Caco-2 (cell line): ENCODE results near the gene ZNF333. TPM values are rescaled to one million over a fixed set of nuclear protein-coding genes. Genes with fewer than 3 reads are reported as not detected.
"Not testable (repeated sequence)": the region's sequence is repeated elsewhere in the genome, so short reads cannot be mapped to it uniquely, and the experiment has no call there.

Experiments used
- BruUV-seq: library from RNA; stranded (reverse); fragments of 400-500 nt; replicated peaks from 2 replicates; lab custom pipeline; 2021; lab: Mats Ljungman, UMichigan
- CTCF ChIA-PET: fragments of 300-600 bp; sonication (Branson Sonifier 250); formaldehyde crosslinking; loops from one replicate; lab custom pipeline; 2022; ENCODE audit warnings: antibody characterized with exemption; lab: Charles Lee
- POLR2A ChIA-PET: fragments of 300-600 bp; sonication (Branson Sonifier 250); formaldehyde crosslinking; loops from one replicate; lab custom pipeline; 2022; ENCODE audit warnings: antibody characterized with exemption; lab: Charles Lee
- DNase-seq, 2 experiments: peaks; one replicate each; pipeline versions ENCODE4 v3.0.0 to v3.0.0-alpha.2; 2020 to 2022
- H3K27me3 ChIP-seq: replicated peaks from 2 replicates; pipeline ENCODE4 v1.6.0; 2011; ENCODE audit warnings: low read length; ENCODE audit not compliant: control insufficient read depth, insufficient read depth
- H3K36me3 ChIP-seq: 2 replicates; pipeline ENCODE4 v1.5.1; 2011; ENCODE audit warnings: low read length; ENCODE audit not compliant: control insufficient read depth, insufficient read depth
- H3K4me1 ChIP-seq: fragments of 250-450 bp; sonication (Bioruptor Pico); 2 replicates; pipeline ENCODE4 v1.5.1; 2020; ENCODE audit warnings: mild to moderate bottlenecking
- H3K4me3 ChIP-seq: 2 replicates; pipeline ENCODE4 v1.5.1; 2011; ENCODE audit warnings: low read depth, mild to moderate bottlenecking, control low read depth, low read length
- H3K9me3 ChIP-seq: fragments of 250-450 bp; sonication (Bioruptor Pico); 2 replicates; pipeline ENCODE4 v1.5.1; 2020; ENCODE audit warnings: mild to moderate bottlenecking, moderate library complexity
- H3K27ac Mint-ChIP-seq: one replicate; pipeline ENCODE4 v1.8.0; 2022; ENCODE audit warnings: mixed read lengths; ENCODE audit not compliant: unreplicated experiment
- H3K27me3 Mint-ChIP-seq: one replicate; pipeline ENCODE4 v1.8.0; 2022; ENCODE audit warnings: mixed read lengths; ENCODE audit not compliant: insufficient read depth, unreplicated experiment
- H3K36me3 Mint-ChIP-seq: one replicate; pipeline ENCODE4 v1.8.0; 2022; ENCODE audit warnings: mild to moderate bottlenecking, mixed read lengths; ENCODE audit not compliant: insufficient read depth, unreplicated experiment
- H3K4me1 Mint-ChIP-seq: one replicate; pipeline ENCODE4 v1.8.0; 2022; ENCODE audit warnings: low read depth, mixed read lengths; ENCODE audit not compliant: unreplicated experiment
- H3K4me3 Mint-ChIP-seq: one replicate; pipeline ENCODE4 v1.8.0; 2022; ENCODE audit warnings: mild to moderate bottlenecking, moderate library complexity, mixed read lengths; ENCODE audit not compliant: unreplicated experiment
- H3K9me3 Mint-ChIP-seq: one replicate; pipeline ENCODE4 v1.8.0; 2022; ENCODE audit warnings: mixed read lengths; ENCODE audit not compliant: unreplicated experiment
- intact Hi-C: fragments of 100-400 bp; cut with micrococcal nuclease; formaldehyde crosslinking; loops from one replicate; pipeline ENCODE4 v1.10.0; 2022; ENCODE audit not compliant: unreplicated experiment
- total RNA-seq: library from RNA; stranded (reverse); gene quantifications from 2 replicates; pipeline ENCODE4 v1.2.3, GENCODE V29; 2022
- TF ChIP-seq, protein P1 (sequence below), 2 experiments: fragments of 200-600 bp in 1 of 2; IDR thresholded peaks; 1 replicate in 1 of 2; 2 replicates in 1 of 2; pipeline versions ENCODE4 v1.5.1 to v1.8.0; 2011 to 2022; ENCODE audit warnings: antibody characterized with exemption in 1 of 2, control low read depth in 1 of 2, inconsistent platforms in 1 of 2, low read depth in 1 of 2, low read length in 1 of 2, mild to moderate bottlenecking in 1 of 2, moderate library complexity in 1 of 2; ENCODE audit not compliant: insufficient read depth in 1 of 2, severe bottlenecking in 1 of 2, unreplicated experiment in 1 of 2

The ZNF333 gene
- total RNA-seq, 1 experiment from 2014 or later = 5.3 TPM

DNA sequence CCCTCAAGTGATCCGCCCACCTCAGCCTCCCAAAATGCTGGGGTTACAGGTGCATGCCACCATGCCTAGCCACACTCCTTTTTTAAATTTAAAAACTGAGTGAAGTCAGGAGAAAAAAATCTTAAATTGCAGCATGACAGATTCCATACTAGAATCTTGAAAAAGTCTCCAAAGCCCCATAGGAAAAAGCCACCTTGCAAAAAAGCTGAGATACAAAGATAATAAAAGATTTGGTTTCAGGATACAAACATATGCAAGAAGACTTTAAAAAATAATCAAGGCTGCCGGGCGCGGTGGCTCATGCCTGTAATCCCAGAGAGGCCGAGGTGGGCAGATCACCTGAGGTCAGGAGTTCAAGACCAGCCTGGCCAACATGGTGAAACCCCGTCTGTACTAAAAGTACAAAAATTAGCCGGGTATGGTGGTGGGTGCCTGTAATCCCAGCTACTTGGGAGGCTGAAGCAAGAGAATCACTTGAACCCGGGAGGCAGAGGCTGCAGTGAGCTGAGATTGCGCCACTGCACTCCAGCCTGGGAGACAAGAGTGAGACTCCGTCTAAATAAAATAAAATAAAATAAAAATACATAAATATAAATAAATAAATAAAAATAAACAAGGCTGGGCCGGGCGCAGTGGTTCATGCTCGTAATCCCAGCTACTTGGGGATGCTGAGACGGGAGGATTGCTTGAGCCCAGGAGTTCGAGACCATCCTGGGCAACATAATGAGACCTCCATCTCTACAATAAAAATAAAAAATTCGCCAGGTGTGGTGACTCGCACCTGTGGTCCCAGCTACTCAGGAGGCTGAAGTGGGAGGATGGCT lies 92.1 kb downstream of the ZNF333 start:
- not testable (repeated sequence) for BruUV-seq, H3K27ac Mint-ChIP-seq

DNA sequence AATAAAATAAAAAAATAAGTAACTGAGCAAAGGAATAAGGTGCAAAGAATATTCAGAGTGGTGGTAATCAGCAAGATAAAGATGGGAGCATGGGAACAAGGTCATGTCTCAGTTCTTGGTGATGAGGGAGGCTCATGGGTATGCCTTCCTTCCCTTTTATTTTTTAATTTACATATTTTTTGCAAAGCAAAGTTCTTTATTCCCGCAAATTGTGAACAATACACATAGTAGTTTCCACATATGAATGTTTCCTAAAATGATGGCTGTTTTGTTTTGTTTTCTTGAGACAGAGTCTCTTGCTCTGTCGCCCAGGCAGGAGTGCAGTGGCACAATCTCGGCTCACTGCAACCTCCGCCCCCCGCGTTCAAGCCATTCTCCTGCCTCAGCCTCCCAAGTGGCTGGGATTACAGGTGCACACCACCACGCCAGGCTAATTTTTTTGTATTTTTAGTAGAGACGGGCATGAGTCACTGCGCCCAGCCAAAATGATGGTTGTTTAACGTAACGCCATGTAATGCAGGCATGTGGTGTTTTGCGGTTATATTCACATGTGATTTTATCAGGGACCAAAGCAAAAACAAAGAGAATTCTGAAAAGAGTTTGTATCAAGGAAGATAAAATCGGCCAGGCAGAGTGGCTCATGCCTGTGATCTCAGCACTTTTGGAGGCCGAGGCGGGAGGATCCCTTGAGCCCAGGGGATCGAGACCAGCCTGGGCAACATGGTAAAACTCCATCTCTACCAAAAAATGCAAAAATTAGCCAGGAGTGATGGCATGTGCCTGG lies 93.0 kb downstream of the ZNF333 start:
- Mint-ChIP-seq H3K4me3 (no peak overlapping the region), H3K9me3 (no peaks in the 10 kb centered on the region), H3K36me3 (no peaks in the 10 kb centered on the region), H3K27ac (no peak overlapping the region), H3K4me1 (no peaks in the 10 kb centered on the region), H3K27me3 (peaks cover 3% of the 10 kb centered on the region)
- DNase-seq = no peak
- H3K4me1 ChIP-seq = no peaks in the 10 kb centered on the region
- TF ChIP-seq, protein P1, sequence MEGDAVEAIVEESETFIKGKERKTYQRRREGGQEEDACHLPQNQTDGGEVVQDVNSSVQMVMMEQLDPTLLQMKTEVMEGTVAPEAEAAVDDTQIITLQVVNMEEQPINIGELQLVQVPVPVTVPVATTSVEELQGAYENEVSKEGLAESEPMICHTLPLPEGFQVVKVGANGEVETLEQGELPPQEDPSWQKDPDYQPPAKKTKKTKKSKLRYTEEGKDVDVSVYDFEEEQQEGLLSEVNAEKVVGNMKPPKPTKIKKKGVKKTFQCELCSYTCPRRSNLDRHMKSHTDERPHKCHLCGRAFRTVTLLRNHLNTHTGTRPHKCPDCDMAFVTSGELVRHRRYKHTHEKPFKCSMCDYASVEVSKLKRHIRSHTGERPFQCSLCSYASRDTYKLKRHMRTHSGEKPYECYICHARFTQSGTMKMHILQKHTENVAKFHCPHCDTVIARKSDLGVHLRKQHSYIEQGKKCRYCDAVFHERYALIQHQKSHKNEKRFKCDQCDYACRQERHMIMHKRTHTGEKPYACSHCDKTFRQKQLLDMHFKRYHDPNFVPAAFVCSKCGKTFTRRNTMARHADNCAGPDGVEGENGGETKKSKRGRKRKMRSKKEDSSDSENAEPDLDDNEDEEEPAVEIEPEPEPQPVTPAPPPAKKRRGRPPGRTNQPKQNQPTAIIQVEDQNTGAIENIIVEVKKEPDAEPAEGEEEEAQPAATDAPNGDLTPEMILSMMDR (IDR thresholded peaks at IDR 0.05; ENCODE audit: insufficient read depth in 1 of 2, low read depth in 1 of 2, low read length in 1 of 2, severe bottlenecking in 1 of 2, unreplicated experiment in 1 of 2) = no peak
- intact Hi-C loops = loop anchor here (10.0 kb wide), 1 partner anchor 208 kb away; the partner anchor contains the start of gene NDUFB7
- H3K27me3 ChIP-seq = no peaks in the 10 kb centered on the region
- POLR2A ChIA-PET = no interaction called here
- no TSS peak for BruUV-seq
- no peak overlapping the region for H3K4me3 ChIP-seq
- CTCF ChIA-PET = no interaction called here
- no peaks in the 10 kb centered on the region for H3K36me3 ChIP-seq
- H3K9me3 ChIP-seq = no peaks in the 10 kb centered on the region

More for the DNA sequence above, 92.1 kb downstream of the ZNF333 start:
- POLR2A ChIA-PET, H3K27me3 ChIP-seq, H3K36me3 ChIP-seq, CTCF ChIA-PET, H3K36me3 Mint-ChIP-seq, H3K4me1 Mint-ChIP-seq, H3K9me3 ChIP-seq, H3K27me3 Mint-ChIP-seq, H3K9me3 Mint-ChIP-seq, DNase-seq, H3K4me3 Mint-ChIP-seq, H3K4me3 ChIP-seq, H3K4me1 ChIP-seq: not testable (repeated sequence)
- intact Hi-C loops = loop anchor here (10.0 kb wide), 1 partner anchor 207 kb away; the partner anchor contains the start of gene NDUFB7

Other genes with a start within 250 kb of the ZNF333 start
- 0.20 and 0.74 TPM in 2 replicates for gene PTGER1, start 214.7 kb upstream of the ZNF333 start, total RNA-seq
- gene GIPC1, start 193.9 kb upstream of the ZNF333 start, total RNA-seq = 98.7 and 105 TPM in 2 replicates
- gene DNAJB1, start 171.7 kb upstream of the ZNF333 start, total RNA-seq = 79.5 and 80.2 TPM in 2 replicates
- 294 and 300 TPM in 2 replicates for gene TECR, start 160.5 kb upstream of the ZNF333 start, total RNA-seq
- 158 and 173 TPM in 2 replicates for gene NDUFB7, start 118.0 kb upstream of the ZNF333 start, total RNA-seq
- not detected in 2 replicates for gene CLEC17A, start 107.0 kb upstream of the ZNF333 start, total RNA-seq
- not detected in 2 replicates for gene ADGRE3, start 15.2 kb upstream of the ZNF333 start, total RNA-seq
- 0.23 and 0.26 TPM in 2 replicates for gene ADGRE2, start 88.5 kb downstream of the ZNF333 start, total RNA-seq
- gene OR7A5, start 145.1 kb downstream of the ZNF333 start, total RNA-seq = not detected in 2 replicates
- not detected in 2 replicates for gene OR7C1, start 145.1 kb downstream of the ZNF333 start, total RNA-seq
- gene OR7A10, start 158.9 kb downstream of the ZNF333 start, total RNA-seq = not detected in 2 replicates
- not detected in 2 replicates for gene OR7A17, start 196.1 kb downstream of the ZNF333 start, total RNA-seq